Measurements from ENCODE around the gene CCDC182.

Gene CCDC182

DNA sequence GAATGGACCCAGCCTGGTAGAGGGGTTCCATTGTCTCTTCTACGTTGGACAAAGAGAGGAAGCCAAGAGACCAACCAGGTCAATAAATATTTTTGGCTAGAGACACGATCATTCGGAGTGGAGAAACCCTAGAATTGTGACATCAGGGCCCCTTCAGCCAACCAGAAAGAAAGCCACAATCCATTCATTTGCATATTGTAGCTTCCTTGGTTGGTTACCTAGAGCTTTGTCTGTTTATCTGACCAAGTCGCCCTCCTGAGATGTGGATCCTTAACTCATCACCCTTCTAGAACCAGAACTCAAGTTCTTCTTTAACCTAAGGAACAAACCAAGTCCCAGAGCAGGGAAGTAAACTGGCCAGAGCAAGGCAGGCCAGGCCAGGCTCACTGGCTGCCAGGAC is at the start of gene CCDC182:
TSS of gene CCDC182 (minus strand) at position 58 of the 400 bp plus-strand sequence. CDS start at position 31, 27 bp downstream.
- no peak for DNase-seq

DNA sequence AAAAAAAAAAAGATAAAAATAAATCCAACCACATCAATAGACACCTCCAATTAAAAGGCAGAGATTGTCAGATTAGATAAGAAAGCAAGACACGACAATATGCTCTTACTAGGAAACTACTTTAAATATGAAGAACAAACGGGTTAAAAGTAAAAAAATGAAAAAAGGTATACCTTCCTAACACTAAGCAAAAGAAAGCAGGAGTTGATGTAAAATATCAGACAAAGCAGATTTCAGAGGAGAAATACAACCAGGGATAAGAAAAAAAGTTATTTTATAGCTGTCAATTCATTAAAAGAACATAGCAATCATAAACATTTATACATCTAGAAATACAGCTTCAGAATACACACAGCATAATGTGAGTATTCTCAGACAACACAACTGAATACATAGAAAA is 49.7 kb upstream of the CCDC182 start:
- no peak for DNase-seq

DNA sequence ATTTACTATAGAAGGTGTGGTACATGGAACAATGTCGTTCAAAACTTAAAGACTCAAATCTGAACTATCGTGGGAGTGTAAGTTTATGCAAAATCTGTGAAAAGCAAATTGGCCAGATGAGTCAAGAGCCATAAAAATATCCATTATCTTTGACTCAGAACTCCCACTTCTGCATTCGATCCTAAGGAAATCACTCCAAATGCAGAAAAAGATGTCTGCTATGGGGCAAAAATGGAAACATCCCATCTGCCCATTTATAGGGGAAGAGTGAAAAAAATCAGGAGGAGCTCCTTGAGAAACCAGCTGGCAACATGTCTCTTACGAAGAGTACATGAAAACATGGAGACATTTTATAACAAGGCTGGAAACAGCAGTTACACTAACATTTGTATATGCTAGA is 43.6 kb upstream of the CCDC182 start:
- DNase-seq, result no peak

DNA sequence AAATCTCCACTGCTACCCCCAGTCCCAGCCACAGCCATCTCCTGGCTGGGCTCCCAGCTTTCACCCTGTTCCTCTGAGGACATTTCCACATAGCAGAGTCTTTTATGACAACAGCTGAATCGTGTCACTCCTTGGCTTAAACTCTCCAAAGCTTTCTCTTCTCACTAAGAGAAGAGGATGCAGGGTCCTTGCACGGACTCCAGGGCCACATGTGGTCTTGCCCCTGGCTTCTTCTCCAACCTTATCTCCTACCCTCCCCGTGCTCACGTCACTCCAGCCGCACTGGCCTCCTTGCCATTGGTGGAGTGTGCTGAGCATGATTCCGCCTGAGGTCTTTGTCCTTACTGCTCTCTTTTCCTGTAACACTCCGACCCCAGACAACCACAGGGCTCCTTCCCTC is 39.9 kb upstream of the CCDC182 start:
- no peak for DNase-seq

DNA sequence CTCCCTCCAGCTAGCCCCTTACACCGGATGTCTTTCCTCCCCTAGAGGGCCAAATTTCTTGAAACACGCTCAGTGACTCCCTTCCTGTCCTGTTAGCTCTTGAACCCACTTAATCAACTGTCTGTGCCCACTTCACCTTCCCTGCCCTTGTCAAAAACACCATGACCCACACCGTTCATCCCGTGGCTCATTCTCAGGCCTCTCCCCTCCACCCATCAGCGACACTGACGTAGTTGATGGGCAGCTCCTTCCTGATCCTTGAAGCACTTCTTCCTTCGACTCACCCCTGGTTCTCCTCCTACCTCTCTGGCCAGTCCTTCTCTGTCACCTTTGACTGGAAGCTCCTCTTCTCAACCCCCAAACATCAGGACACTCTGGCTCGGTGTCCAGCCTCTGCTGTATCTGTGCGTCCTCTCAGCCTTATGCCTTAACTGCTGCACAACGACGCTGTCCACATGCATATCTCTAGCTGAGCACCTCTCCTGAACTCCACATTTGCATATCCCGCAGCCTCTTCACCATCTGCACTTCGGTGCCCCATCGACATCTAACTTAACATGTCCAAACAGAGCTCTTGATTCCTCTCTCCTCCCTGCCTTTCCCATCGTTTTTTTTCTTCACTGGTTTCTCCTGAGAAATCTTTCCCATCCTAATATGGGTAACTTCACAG is 39.3 kb upstream of the CCDC182 start:
- DNase-seq, result no peak

DNA sequence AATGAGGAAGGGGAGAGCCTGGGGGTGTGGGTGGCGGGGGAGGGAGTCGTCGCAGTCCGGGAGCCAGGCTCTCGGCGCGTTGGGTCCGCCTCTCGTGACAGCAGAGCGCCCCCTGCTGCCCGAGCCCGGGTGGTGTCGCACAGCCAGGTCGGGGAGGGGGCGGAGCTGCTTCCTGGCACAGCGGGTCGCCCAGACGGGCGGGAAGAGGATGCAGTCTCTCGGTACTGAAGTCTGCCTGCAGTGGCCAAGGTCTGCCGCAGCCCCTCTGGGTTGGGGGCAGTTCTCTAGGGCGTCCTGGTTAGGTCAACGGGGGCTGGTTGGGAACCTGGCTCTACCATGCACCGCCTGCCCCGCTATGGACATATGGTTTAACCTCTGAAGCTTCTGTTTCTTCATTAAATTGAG is 38.2 kb upstream of the CCDC182 start:
- peak; percentile 80 for DNase-seq

DNA sequence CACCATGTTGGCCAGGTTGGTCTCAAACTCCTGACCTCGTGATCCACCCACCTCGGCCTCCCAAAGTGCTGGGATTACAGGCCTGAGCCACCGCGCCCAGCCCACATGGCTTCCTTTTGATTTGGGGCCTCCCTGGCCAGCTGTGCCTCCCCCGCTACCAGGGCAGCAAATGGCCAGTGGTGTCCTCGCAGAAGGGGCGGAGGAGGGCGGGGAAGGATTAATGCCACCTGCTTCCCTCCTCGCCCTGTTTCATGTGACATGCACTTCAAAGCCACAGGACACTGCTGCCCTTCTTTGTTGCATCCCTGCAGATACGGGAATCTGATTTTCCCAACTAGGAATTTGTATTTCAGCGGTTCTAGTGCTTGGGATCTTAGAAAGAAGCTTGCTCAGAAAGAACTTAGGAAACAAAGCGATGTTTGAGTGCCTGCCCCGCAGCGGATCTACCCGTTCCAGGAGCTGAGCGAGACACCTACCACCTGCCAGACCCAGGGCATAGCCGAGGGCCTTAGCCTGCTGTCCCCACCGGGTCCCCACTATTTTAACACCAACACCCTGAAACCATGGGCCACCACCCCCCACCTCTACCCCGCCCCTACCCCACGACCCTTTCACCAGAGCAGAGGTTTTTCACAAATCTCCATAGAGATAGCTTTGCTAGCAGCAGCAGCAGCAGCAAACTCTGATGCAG is 37.7 kb upstream of the CCDC182 start:
- no peak for DNase-seq

DNA sequence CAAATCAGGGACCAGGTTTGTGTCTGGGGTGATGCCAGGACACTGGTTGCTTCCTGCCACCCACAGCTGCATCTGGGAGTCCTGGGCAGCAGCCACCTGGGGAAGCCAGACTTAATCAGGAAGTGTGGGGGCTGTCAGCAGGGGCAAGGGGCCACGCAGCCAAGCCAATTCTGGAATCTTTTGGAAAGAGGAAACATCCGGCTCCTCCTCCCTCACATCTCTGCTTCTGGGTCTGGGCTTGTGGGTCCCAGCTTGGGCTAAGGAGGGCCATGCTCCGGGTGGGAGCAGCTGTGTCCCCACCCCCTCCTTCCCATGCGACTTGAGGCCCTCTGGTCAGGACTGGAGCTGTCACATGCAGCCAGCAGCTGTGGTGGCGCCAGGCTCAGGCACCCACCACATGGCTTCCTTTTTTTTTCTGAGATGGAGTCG is 37.0 kb upstream of the CCDC182 start:
- no peak for DNase-seq

DNA sequence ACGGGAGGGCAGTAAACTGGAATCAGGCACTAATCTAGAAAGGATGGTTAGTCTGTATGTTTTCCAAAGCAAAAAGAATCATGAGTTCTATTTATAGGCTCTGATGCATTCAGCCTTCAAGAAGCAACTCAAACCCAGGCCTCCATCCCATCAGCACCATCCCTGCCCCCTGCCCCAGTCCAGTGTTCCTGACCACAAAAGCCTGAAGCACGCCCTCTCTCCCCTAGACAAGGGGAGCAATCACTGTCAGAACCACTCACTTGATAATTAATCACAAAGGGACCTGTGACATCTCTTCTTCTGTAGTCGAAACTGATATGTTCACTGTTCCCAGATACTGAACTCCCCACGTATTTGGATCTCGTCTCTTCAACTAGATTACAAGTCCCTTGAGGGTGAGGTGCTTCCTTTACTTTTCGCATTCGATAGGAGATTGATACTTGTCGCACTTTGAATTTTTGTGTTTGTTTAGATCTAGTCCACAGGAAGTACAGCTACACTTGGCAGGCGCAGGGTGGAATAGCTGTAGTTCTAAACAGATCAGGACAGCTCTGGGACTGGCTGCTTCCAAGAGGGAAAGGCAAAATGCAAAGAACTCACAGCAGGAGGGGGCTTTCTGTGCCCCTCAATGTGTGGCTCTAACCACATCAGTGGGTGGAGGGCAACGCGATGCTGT is 36.4 kb upstream of the CCDC182 start:
- DNase-seq, result no peak

DNA sequence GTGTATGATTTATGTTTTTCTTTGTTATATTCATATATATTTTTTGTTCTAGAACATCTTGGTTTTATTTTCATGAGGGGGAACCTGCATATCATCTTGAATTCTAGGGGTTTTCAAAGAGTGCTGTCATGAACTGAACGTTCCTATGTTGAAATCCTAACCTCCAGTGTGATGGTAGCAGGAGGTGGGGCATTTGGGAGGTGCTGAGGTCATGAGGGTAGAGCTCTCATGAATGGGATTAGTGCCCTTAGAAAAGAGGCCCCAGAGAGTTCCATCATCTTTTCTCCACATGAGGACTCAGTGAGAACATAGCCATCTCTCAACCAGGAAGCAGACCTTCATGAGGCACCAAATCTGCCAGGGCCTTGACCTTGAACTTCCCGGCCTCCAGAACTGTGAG is 34.6 kb upstream of the CCDC182 start:
- DNase-seq, result no peak

DNA sequence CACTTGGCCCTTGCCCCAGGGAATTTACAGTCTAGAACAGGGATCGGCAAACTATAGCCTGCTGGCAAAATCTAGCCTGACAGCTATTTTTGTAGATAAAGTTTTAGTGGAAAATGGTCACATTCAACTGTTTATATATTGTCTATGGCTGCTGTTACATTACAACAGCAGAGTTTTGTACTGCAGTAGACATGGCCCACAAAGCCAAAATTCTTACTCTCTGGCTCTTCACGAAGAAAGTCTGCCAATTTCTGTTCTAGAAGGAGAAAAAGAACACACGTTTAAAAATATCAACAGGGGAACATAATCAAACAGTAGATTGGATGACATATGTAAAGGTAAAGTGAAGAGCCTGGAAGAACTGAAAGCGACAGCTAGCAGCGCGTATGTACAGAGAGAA is 33.2 kb upstream of the CCDC182 start:
- DNase-seq, result no peak

DNA sequence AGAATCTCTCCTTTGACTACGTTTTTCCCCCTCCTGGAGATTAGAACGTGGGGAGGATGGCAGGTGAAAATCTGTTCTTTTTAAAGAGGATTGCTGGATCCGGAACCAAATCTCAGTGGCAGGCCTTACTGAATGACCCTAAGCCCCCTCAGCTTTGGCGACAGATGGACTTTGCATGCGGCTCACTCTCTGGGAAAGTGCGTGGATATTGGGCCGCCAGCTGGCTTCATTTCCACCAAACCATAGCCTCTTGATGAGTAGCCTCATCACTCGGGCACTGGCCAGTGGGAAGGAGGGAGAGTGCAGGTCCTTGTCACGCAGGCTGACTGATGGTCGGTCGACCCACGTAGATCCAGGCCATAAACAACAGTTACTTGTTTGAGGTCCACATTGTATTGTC is 31.3 kb upstream of the CCDC182 start:
- DNase-seq, result no peak

DNA sequence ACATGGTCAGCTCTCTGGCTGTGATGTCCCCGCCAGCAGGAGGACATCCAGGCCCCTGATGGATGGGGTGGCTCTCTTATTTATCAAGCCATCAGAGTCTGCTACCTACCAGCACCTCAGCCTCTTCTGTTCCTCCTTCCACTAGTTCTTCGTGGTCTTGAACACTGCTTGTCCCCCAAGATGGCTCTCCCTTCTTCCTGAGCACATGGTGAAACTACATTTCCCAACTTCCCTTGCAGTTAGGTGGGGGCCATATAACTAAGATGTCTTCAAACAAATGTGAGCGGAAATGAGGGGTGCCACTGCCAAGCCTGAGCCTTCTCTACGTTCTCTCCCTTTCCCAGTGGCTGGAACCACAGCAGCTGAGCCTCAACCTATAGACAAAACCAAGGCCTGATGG is 29.8 kb upstream of the CCDC182 start:
- DNase-seq, result no peak

DNA sequence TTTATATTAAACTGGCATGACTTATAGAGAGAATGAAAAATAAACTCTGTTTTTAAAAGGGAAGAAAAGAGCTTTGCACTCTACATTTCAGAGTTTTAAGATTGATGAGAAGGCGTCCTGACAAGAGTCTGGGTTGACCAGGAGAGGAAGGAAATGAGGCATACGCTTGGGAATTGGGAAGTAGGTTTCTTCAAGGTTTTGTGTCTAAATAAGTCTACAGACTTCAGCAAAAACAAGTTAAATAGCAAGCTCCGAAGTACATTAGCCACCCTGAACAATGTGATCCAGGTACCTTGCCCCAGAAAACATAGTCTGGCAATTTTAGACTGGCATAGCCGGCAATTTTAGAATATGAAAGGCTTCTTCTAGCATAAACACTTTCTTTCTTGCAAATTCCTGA is 28.5 kb upstream of the CCDC182 start:
- no peak for DNase-seq

DNA sequence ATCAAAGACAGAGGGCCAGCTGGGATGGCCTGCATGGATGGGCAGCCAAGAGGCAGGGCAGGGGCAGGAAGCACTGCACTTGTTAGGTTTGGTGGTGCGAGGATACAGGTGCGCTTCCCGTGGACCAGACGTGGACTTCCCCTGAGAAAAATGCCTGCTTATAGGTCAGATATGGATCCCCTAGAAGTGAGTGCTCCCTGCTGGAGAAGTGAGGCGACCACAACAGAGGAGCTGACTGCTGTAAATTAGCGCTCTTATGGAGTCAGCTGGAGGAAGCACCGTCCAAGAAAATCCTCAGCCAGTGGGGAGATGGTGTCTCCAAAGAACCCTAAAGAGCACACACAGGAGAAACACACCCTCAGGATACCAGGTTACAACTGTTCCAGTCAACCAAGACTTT is 27.7 kb upstream of the CCDC182 start:
- DNase-seq, result no peak

DNA sequence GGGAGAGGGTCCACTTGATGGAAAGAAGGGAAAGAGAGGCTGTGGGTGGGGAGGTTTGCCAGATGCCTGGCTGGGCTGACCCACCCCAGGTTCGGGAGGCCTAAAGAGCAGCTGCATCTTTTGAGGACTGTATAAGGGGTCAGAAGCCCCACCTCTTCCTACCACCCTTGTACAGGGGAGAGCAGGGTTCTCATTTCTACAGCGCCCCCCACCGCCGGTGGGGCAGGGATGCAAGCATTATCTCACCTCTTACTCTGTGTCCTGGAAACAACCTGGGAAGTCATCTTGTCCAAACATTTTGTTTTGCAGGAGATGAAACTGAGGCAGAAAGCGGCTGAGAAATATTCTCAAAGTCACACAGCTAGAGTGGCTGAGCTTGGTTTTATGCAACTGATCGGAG is 22.5 kb upstream of the CCDC182 start:
- DNase-seq, result no peak

DNA sequence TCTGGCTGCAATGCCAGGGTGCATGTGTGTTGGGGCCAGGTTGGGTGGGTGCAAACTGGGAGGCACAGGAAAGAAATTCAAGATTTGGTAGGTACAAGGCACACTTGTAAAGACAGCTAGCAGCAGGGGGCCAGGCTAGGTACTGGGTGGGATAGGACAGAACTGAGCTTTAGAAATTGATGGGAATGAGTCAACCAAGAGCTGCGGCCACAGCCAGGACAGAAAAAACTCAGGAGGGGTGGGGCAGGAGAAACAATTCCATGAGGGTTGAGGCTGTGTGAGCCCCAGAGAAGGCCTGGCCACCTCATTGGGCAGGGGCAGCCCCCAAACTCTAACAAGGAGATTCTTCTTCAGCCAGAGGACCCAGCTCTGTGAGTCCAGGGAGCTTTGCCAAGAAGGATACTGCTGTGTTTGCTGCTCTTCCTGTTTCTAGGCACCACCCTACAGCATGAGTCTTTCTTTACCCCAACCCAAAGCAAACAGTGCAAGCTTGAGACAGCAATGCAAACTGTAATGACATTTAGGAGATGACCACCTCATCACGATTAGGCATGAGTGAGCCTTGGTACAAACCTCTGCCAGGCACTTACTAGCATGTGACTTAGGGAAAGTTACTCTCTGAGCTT is 21.3 kb upstream of the CCDC182 start:
- DNase-seq, result no peak

DNA sequence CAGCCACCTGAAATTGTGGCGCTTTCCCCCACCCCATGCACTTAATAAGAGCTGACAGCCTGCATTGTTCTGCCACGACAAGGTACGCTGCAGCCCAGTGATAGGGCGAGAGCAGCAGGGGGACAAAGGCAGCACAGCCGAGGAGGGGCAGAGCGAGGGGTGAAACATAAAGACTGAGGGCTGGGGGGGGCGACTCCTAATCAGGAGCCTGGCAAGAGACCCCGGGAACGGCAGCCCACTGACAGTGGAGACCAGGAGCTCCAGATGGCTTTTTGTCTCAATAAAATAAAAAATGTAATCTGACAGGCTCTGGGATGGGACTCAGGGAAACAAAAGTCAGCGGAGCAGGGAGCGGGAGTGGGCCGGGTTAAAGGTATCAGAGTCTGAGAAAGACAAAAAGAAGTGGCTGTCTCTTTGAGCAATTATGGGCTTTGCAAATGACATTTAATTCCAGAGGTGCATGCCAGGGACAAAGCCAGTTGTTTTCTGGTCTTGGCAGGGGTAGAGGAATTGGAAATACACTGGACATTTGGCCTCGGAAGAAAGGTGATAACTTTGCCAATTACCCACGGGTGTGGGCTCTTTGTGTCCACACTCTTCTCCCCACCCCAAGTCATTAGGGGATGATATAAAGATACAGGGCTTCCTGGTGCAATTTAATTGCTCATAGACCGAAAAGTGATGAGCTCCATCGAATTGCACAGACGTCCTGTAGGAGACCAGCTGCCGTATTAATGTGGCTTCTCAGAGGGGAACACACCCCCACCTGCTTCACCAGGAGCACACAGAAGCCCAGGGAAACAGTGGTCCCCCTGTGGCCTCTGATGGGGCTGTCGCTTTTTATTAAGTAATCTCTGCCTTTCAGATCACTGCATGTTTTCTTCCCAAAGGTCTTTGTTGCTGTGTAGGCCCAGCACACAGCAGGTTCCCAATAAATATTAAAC is 17.6 kb upstream of the CCDC182 start:
- DNase-seq, result no peak

DNA sequence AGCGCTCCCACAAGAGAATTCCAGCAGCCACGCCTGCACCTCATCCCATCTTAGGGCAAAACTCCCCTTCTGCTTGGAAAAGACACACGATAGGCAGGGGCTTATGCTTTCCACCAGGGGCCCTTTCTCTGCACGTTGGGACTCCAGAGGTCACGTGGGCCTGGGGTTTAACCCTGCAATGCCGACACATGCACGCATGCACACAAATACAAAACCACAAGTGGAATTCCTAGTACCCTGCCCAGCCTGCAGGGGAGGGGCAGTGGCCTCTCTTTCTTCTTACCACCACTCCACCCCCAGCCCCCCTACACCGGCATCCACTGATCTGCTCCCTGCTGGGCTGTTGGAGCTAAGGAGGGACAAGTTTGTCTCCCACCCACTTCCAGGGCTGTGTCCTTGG is 16.8 kb upstream of the CCDC182 start:
- no peak for DNase-seq

DNA sequence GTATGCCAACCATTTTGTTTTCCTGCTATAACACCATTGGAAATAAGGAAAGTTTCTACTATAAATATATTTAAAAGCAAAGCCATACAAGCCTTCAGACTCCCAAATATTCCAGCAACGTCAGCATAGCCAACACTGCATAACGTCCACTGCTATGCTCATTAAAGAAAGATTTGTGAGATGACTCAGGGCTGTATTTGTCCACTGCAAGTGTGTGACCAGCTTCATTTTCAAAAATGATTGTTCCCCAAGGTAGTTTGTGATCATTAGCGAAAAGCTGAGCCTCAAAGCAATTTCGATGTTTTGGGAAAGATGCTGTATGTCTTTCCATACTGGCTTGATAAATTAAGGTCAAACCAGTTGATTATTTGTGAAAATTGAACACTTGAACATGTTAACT is 14.9 kb upstream of the CCDC182 start:
- DNase-seq, result no peak

DNA sequence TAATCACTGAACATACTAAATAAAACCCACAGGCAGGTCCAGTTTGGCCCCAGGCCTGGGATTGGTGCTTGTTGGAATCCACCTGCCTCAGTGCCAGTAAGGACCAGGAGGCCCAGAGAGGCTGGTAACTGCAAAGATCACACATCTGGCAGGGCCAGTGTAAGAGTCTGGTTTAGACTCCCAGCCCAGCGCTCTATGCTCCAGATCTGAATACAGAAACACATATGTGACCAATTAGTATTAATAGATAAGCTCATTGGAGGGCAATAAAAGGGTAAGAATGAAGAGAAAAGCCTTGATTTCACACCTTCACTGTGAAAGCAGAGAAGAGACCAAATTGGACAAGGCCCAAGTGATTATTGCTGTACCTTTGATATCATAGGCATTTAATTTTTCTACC is 13.6 kb upstream of the CCDC182 start:
- no peak for DNase-seq

DNA sequence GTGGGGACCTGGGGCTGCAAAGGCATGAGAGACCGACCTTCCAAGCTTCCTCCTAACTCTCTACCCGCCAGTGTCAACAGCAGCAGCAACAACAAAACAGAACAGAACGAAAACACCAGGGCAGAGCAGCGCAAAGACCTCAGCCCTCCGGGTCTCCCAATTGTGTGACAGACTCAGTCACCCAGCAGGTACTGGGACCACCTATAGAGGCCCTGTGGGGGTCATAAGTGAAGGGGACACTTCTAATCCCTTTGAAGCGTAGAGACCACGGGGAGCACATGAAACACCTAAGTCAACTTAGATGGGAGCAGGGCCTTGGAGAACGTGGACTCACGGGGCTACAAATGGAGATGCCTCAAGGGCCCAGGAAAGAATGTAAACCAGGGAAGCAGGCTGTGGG is 12.6 kb upstream of the CCDC182 start:
- no peak for DNase-seq

DNA sequence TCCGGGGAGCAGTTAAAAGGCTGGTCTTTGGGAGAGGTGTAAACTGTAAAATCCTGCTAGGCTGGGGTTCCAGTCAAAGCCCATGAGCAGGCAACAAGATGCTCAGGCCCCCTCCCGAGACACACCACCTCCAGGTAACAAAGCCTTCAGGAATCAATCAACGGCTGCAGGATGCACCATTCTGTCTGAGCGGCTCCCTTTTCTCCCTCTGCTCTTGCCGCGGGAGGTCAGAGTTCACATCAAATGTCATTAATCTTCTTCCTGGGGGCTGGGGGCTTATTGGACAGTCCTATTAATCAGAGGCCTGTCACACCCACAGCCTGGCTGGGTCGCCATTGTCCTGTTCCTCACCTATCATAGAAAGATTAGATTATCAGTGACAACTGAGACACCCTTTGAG is 11.9 kb upstream of the CCDC182 start:
- no peak for DNase-seq
